Suprapubic skin (tissue), 4 donors: ENCODE results near the gene MAML2. TPM values are rescaled to one million over a fixed set of nuclear protein-coding genes. Genes with fewer than 3 reads are reported as not detected.

Source experiments
- DNase-seq, 2 donors: peaks; one replicate each; pipeline ENCODE4 v3.0.0-alpha.2; 2019; ENCODE audit warnings: low spot score in 2 of 2
- H3K27ac ChIP-seq: fragments of 200-600 bp; sonication (generic); one replicate; pipeline ENCODE4 v1.5.1; 2019
- H3K27me3 ChIP-seq: fragments of 200-600 bp; sonication (generic); one replicate; pipeline ENCODE4 v1.5.1; 2019
- H3K36me3 ChIP-seq: fragments of 200-600 bp; sonication (generic); one replicate; pipeline ENCODE4 v1.5.1; 2019
- H3K4me1 ChIP-seq: fragments of 200-600 bp; sonication (generic); one replicate; pipeline ENCODE4 v1.5.1; 2019
- H3K4me3 ChIP-seq: fragments of 200-600 bp; sonication (generic); one replicate; pipeline ENCODE4 v1.5.1; 2019; ENCODE audit warnings: mild to moderate bottlenecking
- H3K9me3 ChIP-seq: fragments of 200-600 bp; sonication (generic); one replicate; pipeline ENCODE4 v1.5.1; 2019
- EP300 ChIP-seq: sonication (generic); formaldehyde crosslinking; IDR thresholded peaks from one replicate; pipeline ENCODE4 v1.6.1; 2017; ENCODE audit warnings: antibody characterized with exemption
- POLR2A ChIP-seq, 2 donors: fragments of 450-650 bp; IDR thresholded peaks; one replicate each; pipeline ENCODE4 v1.6.1; 2017; ENCODE audit warnings: antibody characterized with exemption in 2 of 2, mild to moderate bottlenecking in 2 of 2, moderate library complexity in 2 of 2
- POLR2AphosphoS5 ChIP-seq, 3 donors: sonication (generic); formaldehyde crosslinking; IDR thresholded peaks; one replicate each; pipeline ENCODE4 v1.6.1; 2017; ENCODE audit warnings: antibody characterized with exemption in 3 of 3
- WGBS: methylation state at CpG from one replicate; pipeline ENCODE4 v1.1.5; 2018; 5-methylcytosine and 5-hydroxymethylcytosine counted together
- total RNA-seq, 4 donors: library from RNA; depleted of rRNA; stranded (reverse); fragments of >200 nt; gene quantifications; one replicate each; pipeline ENCODE4 v1.1.0, GENCODE V29; 2016
- TF ChIP-seq, protein P1 (sequence below), 2 donors: fragments of 200-600 bp in 1 of 2; fragments of 450-650 bp in 1 of 2; sonication (generic) in 1 of 2; IDR thresholded peaks; one replicate each; pipeline ENCODE4 v1.5.1; 2016 to 2019; ENCODE audit warnings: antibody characterized with exemption in 2 of 2, mild to moderate bottlenecking in 1 of 2, moderate library complexity in 1 of 2

The MAML2 gene
- total RNA-seq, 4 donors from 2014 or later, result 24.9 to 44.4 (median 30.9) TPM

DNA sequence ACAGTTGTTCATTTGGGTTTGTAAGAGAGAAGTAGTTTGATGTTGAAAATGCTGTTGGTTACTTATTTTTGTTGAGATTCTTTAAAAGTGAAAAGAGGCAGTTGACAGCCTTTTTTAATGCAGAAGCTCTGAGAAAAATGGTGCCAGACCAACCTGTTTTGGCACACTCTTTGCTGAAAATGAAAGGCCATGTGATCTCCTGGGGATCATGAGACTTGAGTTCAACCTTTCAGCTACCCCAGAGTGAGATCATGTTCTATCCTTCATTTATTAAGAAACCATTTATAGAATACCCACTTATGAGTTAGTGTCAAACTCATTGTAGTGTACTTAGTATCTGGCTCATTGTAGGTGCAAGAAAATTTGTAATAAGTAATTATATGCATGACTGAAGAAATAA is 196.2 kb downstream of the MAML2 start:
- Histone ChIP-seq H3K4me3 (no peak overlapping the region), H3K9me3 (no peaks in the 10 kb centered on the region), H3K36me3 (no peaks in the 10 kb centered on the region), H3K27ac (no peak overlapping the region), H3K4me1 (peaks cover 66% of the 10 kb centered on the region), H3K27me3 (no peaks in the 10 kb centered on the region)
- TF ChIP-seq POLR2A (IDR thresholded peaks at IDR 0.05) (no peak), POLR2AphosphoS5 (IDR thresholded peaks at IDR 0.05) (no peak), EP300 (no peak)
- TF ChIP-seq, protein P1, sequence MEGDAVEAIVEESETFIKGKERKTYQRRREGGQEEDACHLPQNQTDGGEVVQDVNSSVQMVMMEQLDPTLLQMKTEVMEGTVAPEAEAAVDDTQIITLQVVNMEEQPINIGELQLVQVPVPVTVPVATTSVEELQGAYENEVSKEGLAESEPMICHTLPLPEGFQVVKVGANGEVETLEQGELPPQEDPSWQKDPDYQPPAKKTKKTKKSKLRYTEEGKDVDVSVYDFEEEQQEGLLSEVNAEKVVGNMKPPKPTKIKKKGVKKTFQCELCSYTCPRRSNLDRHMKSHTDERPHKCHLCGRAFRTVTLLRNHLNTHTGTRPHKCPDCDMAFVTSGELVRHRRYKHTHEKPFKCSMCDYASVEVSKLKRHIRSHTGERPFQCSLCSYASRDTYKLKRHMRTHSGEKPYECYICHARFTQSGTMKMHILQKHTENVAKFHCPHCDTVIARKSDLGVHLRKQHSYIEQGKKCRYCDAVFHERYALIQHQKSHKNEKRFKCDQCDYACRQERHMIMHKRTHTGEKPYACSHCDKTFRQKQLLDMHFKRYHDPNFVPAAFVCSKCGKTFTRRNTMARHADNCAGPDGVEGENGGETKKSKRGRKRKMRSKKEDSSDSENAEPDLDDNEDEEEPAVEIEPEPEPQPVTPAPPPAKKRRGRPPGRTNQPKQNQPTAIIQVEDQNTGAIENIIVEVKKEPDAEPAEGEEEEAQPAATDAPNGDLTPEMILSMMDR (IDR thresholded peaks at IDR 0.05), result no peak
- DNase-seq, result no peak

DNA sequence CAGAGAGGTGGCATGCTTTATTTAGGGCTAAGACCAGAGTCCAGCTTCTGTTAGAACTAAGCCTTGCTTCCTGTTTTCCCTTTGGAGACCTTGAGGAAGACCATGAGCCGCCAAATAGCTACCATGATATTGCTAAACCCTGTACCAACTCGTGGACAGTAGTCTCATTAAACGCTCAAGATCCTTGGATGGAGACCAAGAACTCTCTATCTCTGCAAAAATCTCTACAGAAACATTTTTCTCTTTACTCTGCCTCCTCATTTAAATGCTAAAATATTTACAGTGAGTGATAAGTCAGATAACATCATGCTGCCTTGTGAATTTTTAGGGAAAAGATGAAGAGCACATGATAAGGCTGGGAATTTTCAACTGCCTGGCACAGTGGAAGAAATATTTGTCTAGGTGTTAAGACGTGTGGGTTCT is 197.8 kb downstream of the MAML2 start:
- WGBS, result 37% methylated on average over 4 of the region's 4 CpGs

DNA sequence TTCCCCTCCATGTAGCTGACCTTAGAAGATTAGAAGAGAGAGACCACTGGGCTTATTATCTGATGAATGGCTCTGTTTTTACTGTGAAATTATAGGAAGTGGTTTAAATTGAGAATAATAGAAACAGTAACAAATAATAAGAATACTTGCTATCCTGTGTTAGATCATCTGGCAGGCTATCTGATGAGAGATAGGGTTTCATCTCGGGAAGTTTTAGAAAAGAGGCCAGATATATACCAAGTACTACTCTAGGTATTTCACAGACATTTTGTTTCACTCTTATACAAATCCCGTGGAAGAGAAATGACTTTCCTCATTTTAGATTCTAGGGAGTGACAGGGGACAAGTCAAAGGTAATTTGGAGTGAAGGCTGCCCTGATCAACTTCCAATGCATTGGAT is 198.4 kb downstream of the MAML2 start:
- H3K4me3 ChIP-seq, result no peak overlapping the region
- peak overlapping the region; percentile 43 for H3K27ac ChIP-seq
- H3K27me3 ChIP-seq, result no peaks in the 10 kb centered on the region
- no peak for TF ChIP-seq EP300
- TF ChIP-seq, protein P1 (IDR thresholded peaks at IDR 0.05), result no peak
- TF ChIP-seq POLR2A (IDR thresholded peaks at IDR 0.05), result no peak
- TF ChIP-seq POLR2AphosphoS5 (IDR thresholded peaks at IDR 0.05), result no peak
- DNase-seq, result no peak
- no peaks in the 10 kb centered on the region for H3K9me3 ChIP-seq
- no peaks in the 10 kb centered on the region for H3K36me3 ChIP-seq
- H3K4me1 ChIP-seq, result peaks cover 56% of the 10 kb centered on the region
- WGBS, result 48% methylated on average over 2 of the region's 2 CpGs

More for the DNA sequence above, 197.8 kb downstream of the MAML2 start:
- peak overlapping the region; percentile 43 for H3K27ac ChIP-seq
- H3K9me3 ChIP-seq, result no peaks in the 10 kb centered on the region
- DNase-seq, result no peak
- no peak for TF ChIP-seq POLR2AphosphoS5 (IDR thresholded peaks at IDR 0.05)
- TF ChIP-seq EP300, result no peak
- TF ChIP-seq, protein P1 (IDR thresholded peaks at IDR 0.05), result no peak
- no peak for TF ChIP-seq POLR2A (IDR thresholded peaks at IDR 0.05)
- no peaks in the 10 kb centered on the region for H3K27me3 ChIP-seq
- H3K4me3 ChIP-seq, result no peak overlapping the region
- H3K36me3 ChIP-seq, result no peaks in the 10 kb centered on the region
- peaks cover 62% of the 10 kb centered on the region for H3K4me1 ChIP-seq

GRCh38 chr11:96143041-96143521 is 199.9 kb downstream of the MAML2 start:
- 28% methylated on average over 5 of the region's 5 CpGs for WGBS
- no peak for DNase-seq
- H3K4me1 ChIP-seq, result peaks cover 52% of the 10 kb centered on the region
- no peaks in the 10 kb centered on the region for H3K36me3 ChIP-seq
- TF ChIP-seq POLR2A (IDR thresholded peaks at IDR 0.05) (no peak), EP300 (no peak), POLR2AphosphoS5 (IDR thresholded peaks at IDR 0.05) (no peak)
- TF ChIP-seq, protein P1 (IDR thresholded peaks at IDR 0.05), result no peak
- H3K27me3 ChIP-seq, result no peaks in the 10 kb centered on the region
- H3K27ac ChIP-seq, result peak overlapping the region; percentile 20
- H3K9me3 ChIP-seq, result no peaks in the 10 kb centered on the region
- no peak overlapping the region for H3K4me3 ChIP-seq

DNA sequence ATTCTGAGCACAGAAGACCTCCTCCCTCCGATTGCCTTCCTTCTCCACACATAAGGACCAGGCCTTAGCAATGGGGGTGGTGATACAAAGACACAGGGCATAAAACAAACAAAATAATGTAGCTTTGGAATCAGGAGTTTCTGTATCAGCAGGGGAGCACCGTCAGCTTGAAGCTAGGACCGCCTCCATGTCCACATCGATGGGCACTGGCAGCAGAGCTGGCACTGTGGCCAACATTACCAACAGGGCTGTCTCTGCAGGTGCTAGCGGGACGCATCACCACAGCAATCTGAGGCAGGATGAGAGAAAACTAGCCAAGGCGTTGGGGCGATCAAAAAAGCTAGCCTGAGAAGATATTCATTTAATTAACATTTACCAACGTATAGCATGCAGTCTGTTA is 201.4 kb downstream of the MAML2 start:
- Histone ChIP-seq H3K4me3 (no peak overlapping the region), H3K9me3 (no peaks in the 10 kb centered on the region), H3K36me3 (no peaks in the 10 kb centered on the region), H3K27me3 (no peaks in the 10 kb centered on the region), H3K4me1 (peaks cover 44% of the 10 kb centered on the region), H3K27ac (no peak overlapping the region)
- 91% methylated on average over 9 of the region's 9 CpGs for WGBS
- TF ChIP-seq POLR2A (IDR thresholded peaks at IDR 0.05) (no peak), EP300 (no peak), POLR2AphosphoS5 (IDR thresholded peaks at IDR 0.05) (no peak)
- TF ChIP-seq, protein P1 (IDR thresholded peaks at IDR 0.05), result no peak
- no peak for DNase-seq
